ENCODE data around the gene ZNF236.

DNA sequence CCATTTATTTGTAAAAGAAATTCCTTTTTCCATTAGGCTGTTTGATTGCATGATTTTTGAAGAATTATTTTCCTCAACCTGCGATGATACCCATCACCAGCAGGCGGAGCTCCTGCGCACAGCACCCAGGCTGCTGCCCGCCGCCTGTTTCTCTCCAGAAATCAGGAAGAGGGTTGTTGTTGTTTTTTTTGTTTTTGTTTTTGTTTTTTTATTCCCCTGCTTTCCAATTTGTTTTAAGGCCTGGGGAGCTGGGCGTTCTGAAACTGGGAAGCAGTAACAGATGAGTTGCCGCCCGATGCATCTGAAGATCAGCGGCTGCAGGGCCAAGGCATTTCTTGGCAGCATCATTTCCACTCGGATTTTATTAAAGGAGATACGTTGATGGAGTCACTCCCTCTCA is 178.2 kb downstream of the ZNF236 start:
- TF ChIP-seq FOXP2 (optimal IDR thresholded peaks at IDR 0.05; ENCODE audit: borderline replicate concordance, extremely low read depth, extremely low read length, insufficient read depth) (peak; percentile 48), POLR2AphosphoS5 (IDR thresholded peaks at IDR 0.05; ENCODE audit: low read depth, low read length) (no peak)
